Measurements from ENCODE around the gene IMPACT.

- TF ChIP-seq POLR2A (IDR thresholded peaks at IDR 0.05) (no peak), CTCF (IDR thresholded peaks at IDR 0.05) (no peak)
Observed at GRCh38 chr18:24490539-24490938, 64.1 kb downstream of the IMPACT start.
